ENCODE results near the gene LSM7. TPM values are rescaled to one million over a fixed set of nuclear protein-coding genes. Genes with fewer than 3 reads are reported as not detected.

The LSM7 gene
- total and polyA plus RNA-seq, 2 of the 13 experiments (the other 11 are each of a cell fraction or from before 2014, with no cell fraction given) = 140 to 205 TPM

- Histone ChIP-seq H3K9ac (ENCODE audit: insufficient read depth, low read depth, low read length) (no peak overlapping the region), H3K4me3 (replicated peaks in 1 of 3; ENCODE audit: insufficient read depth in 1 of 3, low read depth in 2 of 3, low read length in 3 of 3) (no peak overlapping the region), H3K9me3 (ENCODE audit: low read length) (peaks cover 6% of the 10 kb centered on the region), H3K4me2 (ENCODE audit: low read depth, low read length) (no peak overlapping the region), H3K36me3 (replicated peaks in 1 of 2; ENCODE audit: control insufficient read depth in 1 of 2, insufficient read depth in 2 of 2, low read length in 2 of 2) (no peaks in the 10 kb centered on the region), H3K79me2 (ENCODE audit: insufficient read depth, low read length) (no peaks in the 10 kb centered on the region), H3K27me3 (ENCODE audit: control insufficient read depth in 1 of 2, insufficient read depth in 2 of 2, low read length in 2 of 2) (peaks cover 1 to 10% of the 10 kb centered on the region in 2 experiments; a peak in 3 of 5 replicates), H3K4me1 (ENCODE audit: insufficient read depth, low read length) (peaks cover 15% of the 10 kb centered on the region; the same call in 1 of the 2 replicates), H3K27ac (ENCODE audit: extremely low read length, insufficient read depth, low read length) (no peak overlapping the region), H4K20me1 (ENCODE audit: insufficient read depth, low read length) (no peaks in the 10 kb centered on the region), H2AFZ (ENCODE audit: low read length) (no peak overlapping the region)
- DNase-seq (ENCODE audit: low spot score) = no peak
- in situ Hi-C loops (cut with HindIII; ENCODE audit: extremely low pct_ligation_motif_present, low pct_unique_long_range_greater_than_20kb) (no loop called here), intact Hi-C loops (cut with micrococcal nuclease; ENCODE audit: unreplicated experiment) (no loop called here)
- FAIRE-seq = no peak
- ChIA-PET CTCF (ENCODE audit: low intra/inter-chr PET ratio, low total read pairs) (no interaction called here), POLR2A (no interaction called here)
- WGBS (ENCODE audit: low lambda C conversion rate) = 76% methylated on average over 13 of the region's 13 CpGs
- ATAC-seq = no peak
- BruUV-seq (replicated peaks) = no TSS peak
- TF ChIP-seq ZBTB1 (CRISPR knock-in tag; IDR thresholded peaks at IDR 0.05; ENCODE audit: borderline replicate concordance) (no peak), ZNF496 (CRISPR knock-in tag; IDR thresholded peaks at IDR 0.05; ENCODE audit: insufficient replicate concordance) (no peak), ADNP (CRISPR knock-in tag; IDR thresholded peaks at IDR 0.05) (no peak), MAF1 (CRISPR knock-in tag; IDR thresholded peaks at IDR 0.05; ENCODE audit: borderline replicate concordance) (no peak), MAFK (conservative IDR thresholded peaks at IDR 0.05 in 1 of 2, IDR thresholded peaks at IDR 0.05 in 1 of 2; ENCODE audit: low read length in 2 of 2) (no peak), DZIP1 (CRISPR knock-in tag; IDR thresholded peaks at IDR 0.05) (no peak), TARDBP (CRISPR knock-in tag; IDR thresholded peaks at IDR 0.05) (no peak), NR2F1 (CRISPR knock-in tag; IDR thresholded peaks at IDR 0.05) (no peak), SOX6 (IDR thresholded peaks at IDR 0.05) (no peak), SOX6 (CRISPR knock-in tag; IDR thresholded peaks at IDR 0.05) (no peak)
- TF ChIP-seq, protein P1, sequence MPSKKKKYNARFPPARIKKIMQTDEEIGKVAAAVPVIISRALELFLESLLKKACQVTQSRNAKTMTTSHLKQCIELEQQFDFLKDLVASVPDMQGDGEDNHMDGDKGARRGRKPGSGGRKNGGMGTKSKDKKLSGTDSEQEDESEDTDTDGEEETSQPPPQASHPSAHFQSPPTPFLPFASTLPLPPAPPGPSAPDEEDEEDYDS (CRISPR knock-in tag; IDR thresholded peaks at IDR 0.05) = no peak
- TF ChIP-seq, protein P2, sequence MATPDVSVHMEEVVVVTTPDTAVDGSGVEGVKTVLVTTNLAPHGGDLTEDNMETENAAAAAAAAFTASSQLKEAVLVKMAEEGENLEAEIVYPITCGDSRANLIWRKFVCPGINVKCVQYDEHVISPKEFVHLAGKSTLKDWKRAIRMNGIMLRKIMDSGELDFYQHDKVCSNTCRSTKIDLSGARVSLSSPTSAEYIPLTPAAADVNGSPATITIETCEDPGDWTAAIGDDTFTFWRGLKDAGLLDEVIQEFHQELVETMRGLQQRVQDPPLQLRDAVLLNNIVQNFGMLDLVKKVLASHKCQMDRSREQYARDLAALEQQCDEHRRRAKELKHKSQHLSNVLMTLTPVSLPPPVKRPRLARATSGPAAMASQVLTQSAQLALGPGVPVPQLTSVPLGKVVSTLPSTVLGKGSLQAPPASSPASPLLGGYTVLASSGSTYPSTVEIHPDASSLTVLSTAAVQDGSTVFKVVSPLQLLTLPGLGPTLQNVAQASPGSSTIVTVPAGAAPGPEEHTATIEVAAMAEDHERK (CRISPR knock-in tag; IDR thresholded peaks at IDR 0.05; ENCODE audit: low read depth) = no peak
- TF ChIP-seq, protein P3, sequence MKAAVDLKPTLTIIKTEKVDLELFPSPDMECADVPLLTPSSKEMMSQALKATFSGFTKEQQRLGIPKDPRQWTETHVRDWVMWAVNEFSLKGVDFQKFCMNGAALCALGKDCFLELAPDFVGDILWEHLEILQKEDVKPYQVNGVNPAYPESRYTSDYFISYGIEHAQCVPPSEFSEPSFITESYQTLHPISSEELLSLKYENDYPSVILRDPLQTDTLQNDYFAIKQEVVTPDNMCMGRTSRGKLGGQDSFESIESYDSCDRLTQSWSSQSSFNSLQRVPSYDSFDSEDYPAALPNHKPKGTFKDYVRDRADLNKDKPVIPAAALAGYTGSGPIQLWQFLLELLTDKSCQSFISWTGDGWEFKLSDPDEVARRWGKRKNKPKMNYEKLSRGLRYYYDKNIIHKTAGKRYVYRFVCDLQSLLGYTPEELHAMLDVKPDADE (CRISPR knock-in tag; IDR thresholded peaks at IDR 0.05) = no peak
- TF ChIP-seq, protein P4, sequence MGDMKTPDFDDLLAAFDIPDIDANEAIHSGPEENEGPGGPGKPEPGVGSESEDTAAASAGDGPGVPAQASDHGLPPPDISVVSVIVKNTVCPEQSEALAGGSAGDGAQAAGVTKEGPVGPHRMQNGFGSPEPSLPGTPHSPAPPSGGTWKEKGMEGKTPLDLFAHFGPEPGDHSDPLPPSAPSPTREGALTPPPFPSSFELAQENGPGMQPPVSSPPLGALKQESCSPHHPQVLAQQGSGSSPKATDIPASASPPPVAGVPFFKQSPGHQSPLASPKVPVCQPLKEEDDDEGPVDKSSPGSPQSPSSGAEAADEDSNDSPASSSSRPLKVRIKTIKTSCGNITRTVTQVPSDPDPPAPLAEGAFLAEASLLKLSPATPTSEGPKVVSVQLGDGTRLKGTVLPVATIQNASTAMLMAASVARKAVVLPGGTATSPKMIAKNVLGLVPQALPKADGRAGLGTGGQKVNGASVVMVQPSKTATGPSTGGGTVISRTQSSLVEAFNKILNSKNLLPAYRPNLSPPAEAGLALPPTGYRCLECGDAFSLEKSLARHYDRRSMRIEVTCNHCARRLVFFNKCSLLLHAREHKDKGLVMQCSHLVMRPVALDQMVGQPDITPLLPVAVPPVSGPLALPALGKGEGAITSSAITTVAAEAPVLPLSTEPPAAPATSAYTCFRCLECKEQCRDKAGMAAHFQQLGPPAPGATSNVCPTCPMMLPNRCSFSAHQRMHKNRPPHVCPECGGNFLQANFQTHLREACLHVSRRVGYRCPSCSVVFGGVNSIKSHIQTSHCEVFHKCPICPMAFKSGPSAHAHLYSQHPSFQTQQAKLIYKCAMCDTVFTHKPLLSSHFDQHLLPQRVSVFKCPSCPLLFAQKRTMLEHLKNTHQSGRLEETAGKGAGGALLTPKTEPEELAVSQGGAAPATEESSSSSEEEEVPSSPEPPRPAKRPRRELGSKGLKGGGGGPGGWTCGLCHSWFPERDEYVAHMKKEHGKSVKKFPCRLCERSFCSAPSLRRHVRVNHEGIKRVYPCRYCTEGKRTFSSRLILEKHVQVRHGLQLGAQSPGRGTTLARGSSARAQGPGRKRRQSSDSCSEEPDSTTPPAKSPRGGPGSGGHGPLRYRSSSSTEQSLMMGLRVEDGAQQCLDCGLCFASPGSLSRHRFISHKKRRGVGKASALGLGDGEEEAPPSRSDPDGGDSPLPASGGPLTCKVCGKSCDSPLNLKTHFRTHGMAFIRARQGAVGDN (CRISPR knock-in tag; IDR thresholded peaks at IDR 0.05) = no peak
Observed at GRCh38 chr19:2374808-2375207, 46.4 kb upstream of the LSM7 start.

Measured in HepG2 (cell line).